SW 1271 (cell line): ENCODE data around the gene ASF1B.
A peak's percentile ranks its signal among the peaks of the same experiment; 100 is the strongest.

Experiments
- DNase-seq, 2 experiments: peaks; one replicate each; lab custom pipeline; 2025; lab: John Stamatoyannopoulos, UW

ASF1B gene

DNA sequence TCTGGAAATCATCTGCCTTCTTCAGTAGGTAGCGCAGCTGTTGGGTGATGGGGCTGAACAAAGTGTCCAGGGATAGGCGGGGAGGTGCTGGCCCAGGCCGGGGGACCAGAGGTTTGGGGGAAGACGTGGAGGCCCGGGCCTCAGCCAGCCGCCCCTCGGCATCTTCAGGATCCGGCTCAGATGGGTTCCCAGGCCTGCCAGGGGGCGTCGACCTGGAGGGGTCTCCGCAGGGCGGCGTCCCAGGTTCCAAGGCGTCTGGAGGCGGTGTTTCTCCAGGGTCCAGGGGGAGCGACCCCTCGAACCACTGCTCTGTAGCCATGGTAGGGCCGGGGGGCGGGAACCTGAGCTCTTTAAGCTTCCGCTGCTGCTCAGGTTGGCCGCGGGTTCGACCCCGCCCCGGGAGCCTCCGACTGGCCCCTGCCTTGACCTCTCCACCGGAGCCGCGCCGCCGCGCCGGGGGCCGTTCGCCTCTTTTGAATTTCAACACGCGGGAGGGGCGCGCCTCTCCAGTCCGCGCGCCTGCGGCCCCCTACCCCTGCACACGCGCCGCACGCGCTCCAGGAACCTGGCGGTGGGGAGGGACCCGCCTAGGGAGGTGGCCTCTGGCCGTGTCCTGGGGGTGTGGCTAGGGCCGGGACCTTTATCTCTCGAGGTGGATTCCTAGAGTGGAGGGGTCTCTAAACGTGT, 50.9 kb downstream of the ASF1B start, which contains the start of gene C19orf67:
TSS of gene C19orf67 (minus strand) at position 475 of the 687 bp plus-strand sequence. CDS start at position 319, 156 bp downstream.
- no peak for DNase-seq

GRCh38 chr19:14082675-14082960, 53.8 kb downstream of the ASF1B start:
- DNase-seq: no peak

- DNase-seq: no peak
Measured at GRCh38 chr19:14081797-14082674, 54.4 kb downstream of the ASF1B start.

- DNase-seq: peak; percentile 97 to 99
Measured at GRCh38 chr19:14080887-14081796, 55.2 kb downstream of the ASF1B start.

- no peak for DNase-seq
Measured at GRCh38 chr19:14078411-14078810, 58.0 kb downstream of the ASF1B start.

GRCh38 chr19:14073925-14074838, 62.2 kb downstream of the ASF1B start:
- DNase-seq: peak in 1 of 2 experiments; percentile 59

DNA sequence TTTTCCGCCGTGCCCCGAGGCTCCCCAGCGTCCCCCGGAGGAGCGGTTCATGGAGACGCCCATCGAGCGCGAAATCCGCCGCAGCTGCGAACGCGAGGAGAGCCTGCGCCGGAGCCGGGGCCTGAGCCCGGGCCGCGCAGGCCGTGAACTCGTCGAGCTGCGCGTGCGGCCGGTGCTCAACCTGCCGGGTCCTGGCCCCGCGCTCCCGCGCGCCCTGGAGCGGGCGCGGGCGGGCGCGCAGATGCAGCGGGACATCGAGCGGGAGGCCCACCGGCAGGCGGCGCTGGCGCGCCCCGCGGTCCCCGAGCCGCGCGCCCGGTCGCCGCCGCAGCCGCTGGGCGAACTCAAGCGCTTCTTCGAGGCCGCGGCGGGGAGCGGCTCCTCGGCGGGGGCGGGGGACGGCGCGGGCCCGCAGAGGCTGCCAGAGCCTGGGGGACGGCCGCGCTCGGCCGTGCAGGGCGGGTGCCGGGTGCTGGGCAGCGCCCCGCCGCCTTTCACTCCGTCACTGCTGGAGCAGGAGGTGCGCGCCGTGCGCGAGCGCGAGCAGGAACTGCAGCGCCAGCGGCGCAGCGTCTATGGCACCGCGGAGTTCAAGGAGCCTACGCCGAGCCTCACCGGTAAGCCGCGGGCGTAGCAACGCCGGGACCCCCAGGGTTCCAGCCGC, 63.0 kb downstream of the ASF1B start:
- peak in 1 of 2 experiments; percentile 72 for DNase-seq

DNA sequence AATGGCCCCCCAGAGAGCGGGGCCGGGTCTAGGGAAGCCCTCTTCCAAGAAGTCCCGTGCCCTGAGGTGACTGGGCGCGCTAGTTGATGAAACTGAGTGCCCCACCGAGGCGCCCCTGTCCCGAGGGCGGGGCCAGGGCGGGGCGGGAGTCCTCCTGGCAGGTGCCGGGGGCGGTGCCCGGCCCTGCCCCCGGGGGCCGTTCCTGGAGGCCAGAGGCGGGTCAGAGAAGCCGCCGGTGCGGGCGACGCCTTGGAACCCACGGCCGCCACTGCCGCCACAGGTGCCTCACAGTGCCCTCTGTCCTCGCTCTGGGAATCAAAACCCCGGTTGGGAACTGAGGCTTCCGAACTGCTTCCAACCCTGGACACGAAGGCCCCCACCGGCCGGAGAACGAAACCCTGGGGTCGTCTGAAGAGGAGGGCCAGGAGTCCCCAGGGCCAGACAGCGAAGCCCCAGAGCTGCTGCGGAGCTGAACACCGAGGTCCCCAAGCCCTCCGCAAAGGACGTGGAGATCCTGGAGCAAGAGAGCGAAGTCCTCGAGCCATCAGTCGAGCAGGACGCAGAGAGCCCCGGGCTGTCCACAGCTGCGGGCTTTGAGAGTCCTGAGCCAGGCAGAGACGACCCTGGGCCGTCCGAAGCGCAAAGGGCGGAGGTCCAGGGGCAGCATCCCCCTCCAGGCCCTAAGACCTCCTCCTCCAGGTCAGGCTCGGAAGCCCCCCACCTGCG, 63.7 kb downstream of the ASF1B start, which contains the start of gene MISP3:
TSS of gene MISP3 (plus strand) at position 252 of the 726 bp plus-strand sequence. CDS start 524 bp downstream, outside the sequence.
- no peak for DNase-seq

DNA sequence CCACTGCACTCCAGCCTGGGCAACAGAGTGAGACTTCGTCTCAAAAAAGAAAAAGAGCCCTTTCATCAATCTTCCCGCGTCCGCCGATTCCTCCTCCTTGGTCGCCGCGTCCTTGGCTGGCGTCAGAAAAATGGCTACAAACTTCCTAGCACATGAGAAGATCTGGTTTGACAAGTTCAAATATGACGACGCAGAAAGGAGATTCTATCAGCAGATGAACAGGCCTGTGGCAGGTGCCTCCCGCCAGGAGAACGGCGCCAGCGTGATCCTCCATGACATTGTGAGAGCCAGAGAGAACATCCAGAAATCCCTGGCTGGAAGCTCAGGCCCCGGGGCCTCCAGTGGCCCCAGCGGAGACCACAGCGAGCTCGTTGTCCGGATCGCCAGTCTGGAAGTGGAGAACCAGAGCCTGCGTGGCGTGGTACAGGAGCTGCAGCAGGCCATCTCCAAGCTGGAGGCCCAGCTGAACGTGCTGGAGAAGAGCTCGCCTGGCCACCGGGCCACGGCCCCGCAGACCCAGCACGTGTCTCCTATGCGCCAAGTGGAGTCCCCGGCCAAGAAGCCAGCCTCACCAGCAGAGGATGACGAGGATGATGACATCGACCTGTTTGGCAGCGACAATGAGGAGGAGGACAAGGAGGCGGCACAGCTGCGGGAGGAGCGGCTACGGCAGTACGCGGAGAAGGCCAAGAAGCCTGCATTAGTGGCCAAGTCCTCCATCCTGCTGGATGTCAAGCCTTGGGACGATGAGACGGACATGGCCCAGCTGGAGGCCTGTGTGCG, 65.9 kb downstream of the ASF1B start:
- no peak for DNase-seq
